HepG2 (cell line): Measurements from ENCODE around the gene CBY1. TPM values are rescaled to one million over a fixed set of nuclear protein-coding genes. Genes with fewer than 3 reads are reported as not detected.

Experiments used
- BCL6 ChIP-seq: IDR thresholded peaks from 2 replicates; pipeline ENCODE4 v1.6.1; 2016; ENCODE audit warnings: missing genetic modification reagents, missing compliant biosample characterization
- EHMT2 ChIP-seq: fragments of 200-600 bp; sonication (generic); IDR thresholded peaks from 2 replicates; pipeline ENCODE4 v1.7.0; 2017; ENCODE audit warnings: antibody characterized with exemption, low read depth, low read length, borderline replicate concordance
- IRF9 ChIP-seq: sonication (generic); formaldehyde crosslinking; IDR thresholded peaks from 2 replicates; pipeline ENCODE4 v1.8.0; 2022; ENCODE audit warnings: missing genetic modification reagents, mild to moderate bottlenecking, borderline replicate concordance
- PLSCR1 ChIP-seq: sonication (generic); formaldehyde crosslinking; IDR thresholded peaks from 2 replicates; pipeline ENCODE4 v1.5.0; 2020; ENCODE audit warnings: missing genetic modification reagents, mild to moderate bottlenecking, borderline replicate concordance
- POGK ChIP-seq: sonication (generic); formaldehyde crosslinking; conservative IDR thresholded peaks from 2 replicates; pipeline ENCODE4 v1.8.0; 2022; ENCODE audit warnings: mild to moderate bottlenecking, moderate library complexity, missing genetic modification reagents
- RERE ChIP-seq: IDR thresholded peaks from 2 replicates; pipeline ENCODE4 v1.6.1; 2016; ENCODE audit warnings: low read depth, missing genetic modification reagents, missing compliant biosample characterization
- SALL2 ChIP-seq: sonication (generic); formaldehyde crosslinking; IDR thresholded peaks from 2 replicates; pipeline ENCODE4 v1.8.1; 2023; ENCODE audit warnings: mild to moderate bottlenecking, missing genetic modification reagents, inconsistent platforms
- SCMH1 ChIP-seq: sonication (generic); formaldehyde crosslinking; IDR thresholded peaks from 2 replicates; pipeline ENCODE4 v1.9.0; 2021; ENCODE audit warnings: missing genetic modification reagents, mild to moderate bottlenecking, borderline replicate concordance
- ZBTB33 ChIP-seq: sonication (generic); formaldehyde crosslinking; IDR thresholded peaks from 2 replicates; pipeline ENCODE4 v1.4.0; 2020; ENCODE audit warnings: missing genetic modification reagents
- ZFYVE20 ChIP-seq: sonication (generic); formaldehyde crosslinking; IDR thresholded peaks from 2 replicates; pipeline ENCODE4 v1.8.0; 2023; ENCODE audit warnings: low read depth, mild to moderate bottlenecking, moderate library complexity, missing genetic modification reagents, borderline replicate concordance
- ZNF230 ChIP-seq: sonication (generic); formaldehyde crosslinking; IDR thresholded peaks from 2 replicates; pipeline ENCODE4 v1.4.0; 2020; ENCODE audit warnings: mild to moderate bottlenecking, missing genetic modification reagents
- ZNF446 ChIP-seq: sonication (generic); formaldehyde crosslinking; IDR thresholded peaks from 2 replicates; pipeline ENCODE4 v1.5.0; 2020; ENCODE audit warnings: mild to moderate bottlenecking, missing genetic modification reagents
- ZNF740 ChIP-seq: sonication (generic); formaldehyde crosslinking; IDR thresholded peaks from 2 replicates; pipeline ENCODE4 v1.4.0; 2020; ENCODE audit warnings: missing genetic modification reagents
- polyA plus RNA-seq, 8 experiments: library from polyadenylated mRNA; depleted of rRNA in 3 of 8; stranded (reverse) in 7 of 8; unstranded in 1 of 8; fragments of >200 nt; fragmentation: Illumina TruSeq in 4 of 8; extraction: Trizol in 4 of 8; gene quantifications; 2 replicates each; pipeline versions ENCODE4 v1.2.1 to v1.2.3, GENCODE V29; 2011 to 2016; ENCODE audit warnings: low read depth in 4 of 8, missing spikeins in 1 of 8, mixed read lengths in 1 of 8; ENCODE audit not compliant: insufficient read depth in 1 of 8
- total RNA-seq, 5 experiments: library from RNA; depleted of rRNA; stranded (reverse); fragments of >200 nt; fragmentation: Illumina TruSeq; extraction: Trizol; gene quantifications; 2 replicates each; pipeline ENCODE4 v1.2.3, GENCODE V29; 2016; ENCODE audit warnings: low read depth in 1 of 5

The CBY1 gene
- total and polyA plus RNA-seq, 2 of the 13 experiments (the other 11 are each of a cell fraction or from before 2014, with no cell fraction given), result 19.7 to 20.3 TPM

GRCh38 chr22:38705235-38706100, 49.0 kb downstream of the CBY1 start, which contains the start of gene GTPBP1 (continued):
- TF ChIP-seq IRF9 (CRISPR knock-in tag), result 0 out of 2 replicates have a peak, but pooled peaks have one; percentile 66
- TF ChIP-seq PLSCR1 (CRISPR knock-in tag), result no peak
- no peak for TF ChIP-seq EHMT2
- no peak for TF ChIP-seq SCMH1
- TF ChIP-seq SALL2 (CRISPR knock-in tag), result no peak
- no peak for TF ChIP-seq BCL6 (CRISPR knock-in tag)
- TF ChIP-seq ZFYVE20 (CRISPR knock-in tag), result no peak
- no peak for TF ChIP-seq ZNF446
- no peak for TF ChIP-seq ZNF740 (CRISPR knock-in tag)
- no peak for TF ChIP-seq RERE (CRISPR knock-in tag)
- TF ChIP-seq POGK, result no peak
- TF ChIP-seq ZNF230 (CRISPR knock-in tag), result no peak
- no peak for TF ChIP-seq ZBTB33 (CRISPR knock-in tag)
